Measurements from ENCODE around the gene TENM3. TPM values are rescaled to one million over a fixed set of nuclear protein-coding genes. Genes with fewer than 3 reads are reported as not detected.

The TENM3 gene
- total RNA-seq, 4 donors from 2014 or later: 0.18 to 9.4 (median 1.5) TPM

- H3K4me3 ChIP-seq: no peak overlapping the region
- no peak for TF ChIP-seq POLR2A (IDR thresholded peaks at IDR 0.05)
- no peak for TF ChIP-seq CTCF (IDR thresholded peaks at IDR 0.05)
- no peaks in the 10 kb centered on the region for H3K9me3 ChIP-seq
- no peaks in the 10 kb centered on the region for H3K36me3 ChIP-seq
- DNase-seq: no peak
- no peaks in the 10 kb centered on the region for H3K27me3 ChIP-seq
- no peaks in the 10 kb centered on the region for H3K4me1 ChIP-seq
- H3K27ac ChIP-seq: no peak overlapping the region
These were observed 604.6 kb downstream of the TENM3 start for GRCh38 chr4:182847576-182848450.

GRCh38 chr4:182848685-182849084 lies 605.5 kb downstream of the TENM3 start:
- H3K27me3 ChIP-seq: no peaks in the 10 kb centered on the region
- H3K9me3 ChIP-seq: no peaks in the 10 kb centered on the region
- no peak overlapping the region for H3K27ac ChIP-seq
- no peaks in the 10 kb centered on the region for H3K36me3 ChIP-seq
- TF ChIP-seq POLR2A (IDR thresholded peaks at IDR 0.05) (no peak), CTCF (IDR thresholded peaks at IDR 0.05) (no peak)
- no peak for DNase-seq
- H3K4me3 ChIP-seq: no peak overlapping the region
- no peaks in the 10 kb centered on the region for H3K4me1 ChIP-seq

Small RNA genes within 50 kb of the gene (small RNA-seq; reads per million reads assigned to genes)
- 0 reads per million in 2 donors for gene RN7SKP67
- gene RNU2-34P: 0 reads per million in 2 donors

Measured in Peyer's patch (tissue), 4 donors.